NCI-H146 treated with DMSO at 0.1 percent for 48 hours (cell line): ENCODE measurements around the gene NHSL1.

Source experiments
- DNase-seq: peaks from one replicate; lab custom pipeline; 2025; ENCODE audit not compliant: unreplicated experiment; lab: John Stamatoyannopoulos, UW

NHSL1 gene

GRCh38 chr6:138374815-138375214, 124.5 kb downstream of the NHSL1 start:
- DNase-seq = no peak

- no peak for DNase-seq
Observed at GRCh38 chr6:138374230-138374629, 125.1 kb downstream of the NHSL1 start.

- DNase-seq = no peak
Observed at GRCh38 chr6:138372711-138373463, 126.4 kb downstream of the NHSL1 start.
